Effector CD4-positive, alpha-beta T cell (primary cell): Measurements from ENCODE around the gene CASS4.

Experiments used
- DNase-seq: peaks from one replicate; pipeline ENCODE4 v3.0.0-alpha.2; 2020

CASS4 gene

DNA sequence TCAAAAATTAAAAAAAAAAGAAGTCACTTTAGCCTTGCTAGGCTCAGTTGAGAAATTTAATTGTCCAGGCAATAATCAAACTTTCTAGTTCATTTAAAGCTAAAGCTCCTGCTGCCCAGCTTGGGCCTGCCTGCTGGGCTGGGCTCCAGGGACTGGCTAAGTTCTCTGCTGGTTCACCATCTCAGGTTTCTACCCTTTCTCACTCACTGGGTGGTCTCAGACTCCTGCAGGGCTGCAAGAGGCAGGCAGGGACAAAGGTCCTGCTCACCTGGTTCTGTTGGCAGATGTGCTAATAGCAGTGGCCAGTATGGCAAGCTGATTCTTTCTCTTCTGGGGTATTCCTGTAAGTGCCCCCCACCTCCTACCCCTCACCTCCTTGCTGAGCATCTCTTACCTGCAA lies 35.2 kb downstream of the CASS4 start:
- no peak for DNase-seq

DNA sequence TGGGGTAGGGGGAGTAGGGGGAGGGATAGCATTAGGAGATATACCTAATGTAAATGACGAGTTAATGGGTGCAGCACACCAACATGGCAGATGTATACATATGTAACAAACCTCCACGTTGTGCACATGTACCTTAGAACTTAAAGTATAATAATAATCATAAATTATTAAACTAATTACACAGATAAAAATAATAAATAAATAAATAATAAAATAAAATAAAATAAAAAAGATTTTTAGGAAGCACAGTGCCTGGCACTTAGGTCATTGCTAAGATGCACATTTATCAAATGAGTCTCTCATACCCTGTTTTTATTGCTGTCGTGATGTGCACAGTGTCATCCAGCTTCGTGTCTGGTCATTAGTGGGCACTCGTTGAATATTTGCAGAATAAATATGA lies 37.4 kb downstream of the CASS4 start:
- no peak for DNase-seq

DNA sequence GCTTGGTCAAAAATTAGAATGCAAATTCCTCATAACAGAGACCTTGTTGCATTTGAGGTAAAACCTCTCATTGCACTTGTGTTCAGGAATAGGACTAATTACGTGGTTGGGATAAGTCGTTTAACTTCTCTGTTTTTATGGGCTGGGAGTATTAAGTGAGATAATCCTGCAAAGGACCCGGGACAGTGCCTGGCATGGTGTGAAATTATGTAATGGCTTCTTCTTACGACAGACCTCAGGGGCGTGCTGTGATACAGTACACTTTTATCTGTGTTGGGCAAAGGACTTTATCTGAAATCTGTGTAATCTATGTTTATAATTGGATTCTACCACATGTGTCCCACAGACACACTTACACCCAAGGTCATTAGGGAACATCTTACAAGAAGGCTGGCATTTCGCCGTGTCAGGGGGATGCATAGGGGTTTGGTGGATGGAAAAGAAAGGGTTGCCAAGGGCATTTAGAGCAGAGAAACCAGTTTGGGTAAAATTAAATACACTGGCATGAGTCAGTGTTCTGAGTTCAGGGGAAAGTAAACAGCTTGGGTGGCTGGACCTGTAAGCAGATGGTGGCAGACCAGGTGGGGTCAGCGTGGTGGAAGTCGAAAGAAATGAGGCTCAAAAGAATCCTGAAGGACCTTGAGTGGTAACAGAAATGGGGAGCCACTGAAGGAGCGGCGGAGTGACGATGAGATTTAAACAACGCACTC lies 39.2 kb downstream of the CASS4 start:
- no peak for DNase-seq

DNA sequence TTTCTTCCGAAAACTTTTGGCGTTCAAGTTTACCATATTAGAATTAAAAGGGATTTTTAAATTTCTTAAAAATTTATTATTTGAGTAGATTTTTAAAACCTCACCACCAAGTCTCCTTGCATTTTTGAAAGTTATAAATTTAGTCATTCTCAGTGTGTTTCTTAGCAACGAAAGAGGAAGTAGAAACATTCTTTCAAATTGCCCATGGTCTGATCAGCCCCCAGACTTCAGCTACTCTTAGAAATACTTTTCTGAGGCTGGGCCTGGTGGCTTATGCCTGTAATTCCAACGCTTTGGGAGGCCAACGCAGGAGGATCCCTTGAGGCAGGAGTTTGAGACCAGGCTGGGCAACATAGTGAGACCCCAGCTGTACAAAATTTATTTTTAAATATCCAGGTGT lies 41.3 kb downstream of the CASS4 start:
- no peak for DNase-seq

DNA sequence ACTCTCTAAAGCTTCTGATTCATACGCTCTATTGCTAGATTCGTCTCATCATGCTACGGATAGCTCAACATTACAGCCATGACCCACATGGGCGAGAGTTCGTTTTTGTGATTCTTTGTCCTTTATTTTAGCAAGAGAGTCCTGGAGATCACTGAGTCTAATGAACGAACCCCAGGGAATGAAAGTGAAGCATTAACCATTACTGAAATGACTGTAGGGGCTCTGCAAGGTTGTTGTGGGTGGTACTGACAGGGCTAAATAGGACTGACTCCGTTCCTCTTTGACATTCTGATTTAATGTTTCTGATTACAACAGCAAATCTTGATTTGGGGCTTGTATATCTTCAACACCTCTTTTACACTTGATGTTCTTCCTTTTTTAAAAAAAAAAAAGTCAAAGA lies 42.7 kb downstream of the CASS4 start:
- no peak for DNase-seq

DNA sequence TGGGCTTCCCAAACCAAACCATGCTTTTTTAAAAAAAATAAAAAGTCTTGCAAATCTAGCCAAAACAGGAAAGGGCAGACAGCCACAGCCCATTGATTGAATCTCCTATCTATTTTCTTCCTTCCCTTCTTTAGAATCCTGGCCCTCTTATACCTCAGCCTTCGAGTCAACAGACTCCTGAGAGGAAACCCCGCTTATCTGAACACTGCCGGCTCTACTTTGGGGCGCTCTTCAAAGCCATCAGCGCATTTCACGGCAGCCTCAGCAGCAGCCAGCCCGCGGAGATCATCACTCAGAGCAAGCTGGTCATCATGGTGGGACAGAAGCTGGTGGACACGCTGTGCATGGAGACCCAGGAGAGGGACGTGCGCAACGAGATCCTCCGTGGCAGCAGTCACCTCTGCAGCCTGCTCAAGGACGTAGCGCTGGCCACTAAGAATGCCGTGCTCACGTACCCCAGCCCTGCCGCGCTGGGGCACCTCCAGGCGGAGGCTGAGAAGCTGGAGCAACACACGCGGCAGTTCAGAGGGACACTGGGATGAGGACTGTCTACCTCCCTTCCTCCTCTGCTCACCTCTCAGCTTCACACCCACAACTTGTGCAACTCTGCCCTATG lies 46.3 kb downstream of the CASS4 start:
- DNase-seq = no peak

DNA sequence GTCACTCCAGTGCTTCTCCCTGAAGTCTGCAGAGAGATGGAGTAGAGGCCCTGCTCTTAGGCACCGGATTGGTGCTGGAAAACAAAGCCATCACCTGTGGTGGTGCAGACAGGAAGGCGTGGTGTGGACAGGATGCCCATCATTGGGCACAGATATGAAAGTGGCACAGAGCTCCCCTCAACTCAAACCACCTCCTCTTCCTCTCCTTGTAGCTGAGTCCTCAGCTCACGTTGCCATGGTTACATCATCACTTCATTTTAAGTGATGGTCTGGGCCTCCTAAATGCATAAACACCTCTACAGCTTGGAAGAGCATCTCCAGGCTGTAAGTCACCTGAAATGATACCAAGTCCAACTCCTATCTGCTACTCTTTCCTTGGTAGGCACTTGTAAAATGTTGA lies 48.4 kb downstream of the CASS4 start:
- DNase-seq = peak; percentile 31

DNA sequence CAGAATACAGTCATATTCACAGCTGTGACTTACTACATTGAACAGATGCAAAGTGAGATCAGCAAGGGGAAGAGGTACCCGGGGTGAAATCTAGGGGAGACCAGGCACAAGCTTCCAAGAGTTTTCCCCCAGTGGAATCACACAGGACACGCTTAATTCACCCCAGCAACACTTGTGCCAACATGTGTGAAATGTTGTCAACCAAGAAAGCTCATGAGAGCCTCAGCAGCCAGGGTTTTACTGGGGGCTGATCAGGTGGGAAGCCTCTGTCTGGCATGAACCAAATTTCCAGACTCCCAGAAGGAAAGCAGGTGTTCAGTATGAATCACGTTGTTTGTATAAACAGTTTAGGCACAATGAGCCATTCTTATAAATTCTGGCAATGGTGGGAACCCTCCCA lies 49.5 kb downstream of the CASS4 start:
- DNase-seq = no peak

DNA sequence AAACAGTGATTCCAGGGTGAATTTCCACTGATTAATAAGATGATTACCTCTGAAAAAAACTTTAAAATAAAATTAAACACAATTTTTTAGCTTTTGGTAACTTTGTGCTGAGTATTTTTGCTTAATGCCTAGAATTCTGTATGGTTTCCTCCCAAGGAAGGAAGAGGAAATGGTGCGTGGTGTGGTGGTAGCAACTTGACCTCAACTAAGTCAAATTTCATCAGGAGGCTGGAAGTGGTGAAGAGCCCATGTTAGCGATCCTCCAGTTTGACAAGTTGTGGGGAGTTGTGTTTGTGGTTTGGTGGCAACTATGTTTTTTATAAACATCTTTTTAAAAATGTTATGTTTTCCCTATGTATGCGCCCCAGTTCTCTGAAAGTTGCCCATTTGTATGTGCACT lies 51.4 kb downstream of the CASS4 start:
- DNase-seq = no peak

DNA sequence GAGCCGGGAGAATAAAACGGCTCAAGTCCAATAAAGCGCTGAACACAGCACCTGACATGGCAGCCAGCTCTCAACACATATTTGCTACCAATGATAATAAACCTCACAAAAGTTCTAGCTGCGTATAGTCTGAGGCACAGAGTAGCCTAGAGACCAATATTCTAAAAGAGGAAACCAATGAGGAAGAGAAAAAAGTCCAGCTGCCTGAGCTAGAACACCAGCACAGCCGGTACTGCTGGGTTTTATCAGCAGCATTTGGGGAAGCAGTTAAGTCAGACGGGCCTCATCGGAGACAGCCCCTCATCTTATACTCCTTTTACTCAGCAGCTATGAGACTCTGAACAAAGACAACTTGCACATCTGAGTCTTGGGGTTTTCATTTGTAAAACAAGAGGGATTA lies 53.9 kb downstream of the CASS4 start:
- DNase-seq = no peak

DNA sequence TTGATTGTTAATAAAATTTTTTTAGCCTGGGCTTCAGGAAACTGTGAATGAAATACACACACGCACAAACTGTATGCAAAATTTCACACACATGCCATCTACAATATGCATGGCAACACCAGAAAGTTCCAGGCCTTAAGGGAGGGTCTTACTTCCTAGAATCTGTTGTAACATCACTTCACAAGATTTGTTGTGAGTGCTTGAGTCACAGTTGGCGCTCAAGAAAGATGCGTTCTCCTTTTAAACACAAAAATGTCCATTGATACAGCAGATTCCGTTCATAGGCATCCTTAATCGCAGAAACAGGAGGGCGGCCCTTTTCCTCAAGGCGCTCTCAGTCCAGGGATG lies 55.9 kb downstream of the CASS4 start:
- no peak for DNase-seq

DNA sequence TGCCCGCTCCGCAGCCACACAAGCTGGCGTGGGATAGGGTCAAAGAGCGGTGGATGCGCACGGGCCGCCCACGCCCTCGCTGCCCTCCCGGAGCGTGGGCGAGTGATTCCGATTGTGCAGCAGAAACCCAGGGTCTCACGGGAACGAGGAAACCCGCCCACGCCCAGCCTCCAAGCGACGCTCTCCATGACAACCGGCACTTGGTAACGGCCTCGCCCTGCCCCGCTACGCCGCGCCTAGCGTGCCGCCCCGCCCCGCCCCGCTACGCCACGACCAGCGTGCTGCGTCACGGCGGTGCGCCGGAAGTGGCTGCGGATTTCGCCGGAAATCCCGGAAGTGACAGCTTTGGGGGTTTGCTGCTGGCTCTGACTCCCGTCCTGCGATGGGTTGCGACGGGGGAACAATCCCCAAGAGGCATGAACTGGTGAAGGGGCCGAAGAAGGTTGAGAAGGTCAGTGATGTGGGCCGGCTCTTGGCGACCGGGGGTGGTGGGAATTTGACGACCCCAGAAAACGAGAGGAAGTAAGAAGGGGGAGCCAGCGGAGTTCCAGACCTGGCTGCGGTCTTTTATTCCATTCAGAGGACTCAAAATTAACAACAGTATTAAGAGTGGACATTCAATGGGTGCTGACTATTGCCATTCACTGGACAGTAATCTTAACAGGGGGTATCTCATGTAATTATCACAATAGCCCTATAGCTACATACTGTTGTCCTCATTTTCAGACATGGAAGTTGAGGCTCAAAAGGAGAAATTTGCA lies 56.4 kb downstream of the CASS4 start, which contains the start of gene RTF2:
RTF2 (plus strand) TSS at position 312 of the 761 bp plus-strand sequence; CDS start at position 383, 71 bp downstream.
- peak; percentile 94 for DNase-seq

DNA sequence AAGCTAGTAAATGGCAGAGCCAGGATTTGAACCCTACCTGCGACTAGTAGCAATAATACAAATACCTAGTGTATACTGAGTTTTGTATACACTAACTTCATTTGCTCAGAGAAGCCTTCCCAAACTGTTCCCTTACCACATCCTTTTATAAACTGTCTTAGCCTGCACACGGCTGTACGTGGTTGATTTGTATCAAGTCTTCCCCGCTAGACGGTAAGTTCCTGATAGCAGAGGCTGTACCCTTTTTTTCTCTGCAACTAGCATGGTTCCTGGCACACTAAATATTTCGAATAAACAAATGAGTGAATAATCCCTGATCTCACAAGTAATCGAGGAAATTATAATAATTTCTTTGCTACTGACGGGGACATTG lies 57.0 kb downstream of the CASS4 start:
- no peak for DNase-seq

DNA sequence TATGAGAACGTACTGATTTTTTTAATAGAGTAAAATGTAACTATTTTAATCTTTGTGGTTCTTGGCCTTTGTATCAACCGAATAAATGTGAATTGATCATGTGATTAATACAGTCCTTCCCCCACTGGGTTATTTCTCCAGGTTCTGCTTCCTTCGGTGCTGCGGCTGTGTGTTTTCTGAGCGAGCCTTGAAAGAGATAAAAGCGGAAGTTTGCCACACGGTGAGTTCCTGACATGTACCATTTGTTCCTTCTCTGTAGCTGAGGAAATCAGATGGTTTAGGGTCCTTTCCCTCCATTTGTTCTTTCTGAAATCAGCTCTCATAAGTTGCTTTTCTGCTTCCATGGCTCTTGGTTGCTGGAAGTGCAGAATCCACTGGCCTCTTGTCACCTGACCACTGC lies 71.9 kb downstream of the CASS4 start:
- DNase-seq = no peak

DNA sequence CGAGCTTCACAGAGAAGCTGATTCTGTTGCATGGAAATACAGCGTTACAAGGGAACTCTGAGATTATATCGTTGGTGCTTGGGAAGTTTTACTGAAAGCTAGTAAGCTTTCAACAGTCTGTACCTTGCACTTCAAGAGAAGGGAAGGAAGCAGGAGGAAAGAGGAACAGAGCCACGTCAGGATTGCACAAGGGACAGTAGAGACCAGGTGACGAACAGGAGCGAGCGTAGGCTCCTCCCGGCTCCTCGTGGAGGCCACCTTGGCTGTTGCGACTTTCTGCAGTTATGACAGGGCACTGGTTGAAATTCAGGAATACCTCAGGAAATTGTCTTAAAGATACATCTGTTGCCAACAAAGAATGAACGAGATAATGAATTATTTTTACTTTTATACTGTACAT lies 75.2 kb downstream of the CASS4 start:
- no peak for DNase-seq

DNA sequence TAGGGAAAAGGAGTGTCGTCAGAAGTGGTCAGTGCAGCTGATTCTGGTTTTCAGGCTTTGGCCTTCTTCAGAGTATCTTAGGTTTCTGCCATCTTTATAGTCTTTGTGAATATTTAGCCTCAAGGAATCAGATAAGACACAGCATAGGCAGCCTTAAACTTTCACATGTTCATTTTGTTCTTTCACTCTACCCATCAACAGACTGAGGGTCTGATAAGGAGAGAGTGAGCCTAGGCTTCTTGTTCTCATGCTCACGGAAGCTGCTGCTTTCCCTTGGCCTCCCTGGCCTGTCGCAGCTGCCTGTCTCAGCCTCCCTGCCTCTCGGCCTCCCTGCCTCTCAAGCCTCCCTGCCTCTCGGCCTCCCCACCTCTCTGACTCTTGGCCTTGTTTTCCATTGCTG lies 76.5 kb downstream of the CASS4 start:
- DNase-seq = no peak

DNA sequence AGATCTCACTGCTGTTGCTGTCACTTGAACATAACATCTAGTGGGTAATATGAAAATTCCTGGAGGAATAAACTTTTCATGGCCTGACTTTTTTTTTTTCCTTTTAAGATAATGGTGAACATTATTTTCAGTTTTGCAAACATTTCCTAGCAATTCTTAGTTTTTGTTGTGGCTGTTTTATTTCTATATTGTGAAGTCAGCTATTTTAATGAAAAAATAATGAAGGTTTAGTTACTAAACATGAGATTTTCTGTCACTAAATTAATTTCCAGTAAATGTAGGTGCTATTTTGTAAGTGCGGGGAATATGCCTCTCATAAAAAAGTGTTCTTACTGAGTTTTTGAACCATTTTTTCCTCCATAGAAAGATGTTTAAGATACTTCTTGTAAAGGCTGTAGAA lies 89.1 kb downstream of the CASS4 start:
- DNase-seq = no peak

DNA sequence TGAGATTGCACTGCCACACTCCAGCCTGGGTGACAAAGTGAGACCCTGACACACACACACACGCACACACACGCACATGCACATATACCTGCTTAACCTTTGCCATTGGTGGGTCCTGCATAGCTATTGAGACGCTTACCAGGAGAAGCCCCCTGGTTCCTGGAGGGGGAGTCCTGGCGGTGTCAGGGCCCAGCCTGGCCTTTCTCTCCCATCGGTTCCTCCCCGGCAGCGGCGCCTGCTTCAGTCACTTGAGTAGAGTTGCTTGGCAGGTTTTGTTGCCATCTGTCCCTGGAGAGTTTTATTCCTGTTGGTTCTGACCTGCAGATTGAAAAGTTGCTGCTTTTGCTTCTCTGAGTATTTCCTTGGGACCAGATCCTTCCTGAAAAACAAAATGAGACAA lies 91.9 kb downstream of the CASS4 start:
- DNase-seq = no peak

DNA sequence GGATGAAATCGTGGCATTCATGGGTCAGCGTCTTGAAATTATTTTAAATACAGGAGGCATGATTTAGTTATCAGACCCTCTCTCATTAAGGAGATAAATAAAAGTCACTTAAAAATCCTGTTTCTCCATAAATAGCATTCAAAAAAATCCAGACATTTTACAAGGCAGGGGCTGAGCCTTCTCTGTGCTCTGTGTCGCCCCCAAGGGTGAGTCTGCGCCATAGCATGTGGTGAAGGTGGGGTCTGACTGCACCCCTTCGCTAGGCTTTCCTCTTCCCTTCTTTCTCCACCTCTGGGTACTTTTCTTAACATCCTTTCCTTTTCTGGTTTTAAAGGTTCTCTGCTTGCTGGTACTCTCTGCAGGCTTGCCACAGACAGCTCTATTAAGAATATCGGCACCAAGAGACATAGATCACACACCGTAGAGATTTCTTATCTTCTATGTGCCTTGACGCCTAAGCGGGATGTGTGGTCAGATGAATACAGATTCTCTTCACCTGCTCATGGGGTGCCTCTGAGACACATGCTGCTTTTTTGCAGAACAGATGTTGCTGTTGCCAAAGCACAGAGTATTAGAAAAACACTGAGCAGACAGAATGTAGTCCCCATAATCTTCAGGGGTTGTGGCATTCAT lies 92.4 kb downstream of the CASS4 start:
- DNase-seq = no peak

DNA sequence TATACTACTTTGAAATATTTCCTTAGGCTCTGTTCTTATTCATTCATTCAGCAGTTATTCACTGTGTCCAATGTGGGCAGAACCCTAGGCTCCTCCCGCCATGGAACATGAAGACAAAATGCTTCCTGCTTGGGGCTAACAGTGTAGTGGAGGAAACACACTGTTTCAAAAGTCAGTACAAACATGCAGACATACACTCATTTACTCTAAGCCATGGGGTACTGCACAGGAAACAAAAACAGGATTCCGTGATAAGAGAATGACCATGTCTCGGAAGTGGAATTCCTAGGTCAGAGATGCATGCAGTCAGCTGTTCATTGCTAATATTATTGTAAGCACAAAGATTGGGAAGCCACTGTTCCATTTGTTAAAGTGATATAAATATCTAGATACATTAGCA lies 94.0 kb downstream of the CASS4 start:
- no peak for DNase-seq
